A549 treated with dexamethasone at 1 μM for 4 hours (cell line): ENCODE results near the gene LACTBL1. TPM values are rescaled to one million over a fixed set of nuclear protein-coding genes. Genes with fewer than 3 reads are reported as not detected.

Experiments used
- total RNA-seq: library from RNA; stranded (reverse); fragments of 200-300 nt; extraction: Qiagen RNA extraction; gene quantifications from 5 replicates; pipeline ENCODE4 v1.2.3, GENCODE V29; 2022

LACTBL1 gene
- total RNA-seq = not detected in 5 replicates

GRCh38 chr1:22972760-22973159 is at the start of gene LACTBL1:
Gene LACTBL1, minus strand, starts transcription at chr1:22972866. Its CDS starts 550 bp downstream, at chr1:22972316.

GRCh38 chr1:23019094-23019862 is 46.6 kb upstream of the LACTBL1 start, which contains the start of gene KDM1A:
Gene KDM1A, plus strand, starts transcription at chr1:23019468. Its CDS starts 129 bp downstream, at chr1:23019597.

Other genes with a start within 250 kb of the LACTBL1 start
- gene TEX46, start 43.0 kb upstream of the LACTBL1 start, total RNA-seq = not detected in 5 replicates
- 92.9 to 109 TPM (median 106 TPM) in 5 replicates for gene KDM1A, start 46.6 kb upstream of the LACTBL1 start, total RNA-seq
- 17.1 to 25.5 TPM (median 22.5 TPM) in 5 replicates for gene LUZP1, start 196.0 kb upstream of the LACTBL1 start, total RNA-seq
- gene HTR1D, start 244.6 kb upstream of the LACTBL1 start, total RNA-seq = 10.0 to 16.7 TPM (median 15.0 TPM) in 5 replicates